Erythroblast (primary cell): ENCODE data around the gene ZBTB37.

Source experiments
- GATA1 ChIP-seq: IDR thresholded peaks from 2 replicates; pipeline ENCODE4 v1.6.1; 2011; ENCODE audit warnings: low read depth, mild to moderate bottlenecking, control low read depth, low read length, moderate library complexity
- POLR2A ChIP-seq: IDR thresholded peaks from 2 replicates; pipeline ENCODE4 v1.6.1; 2011; ENCODE audit warnings: mild to moderate bottlenecking, low read length

- TF ChIP-seq POLR2A (no peak), GATA1 (no peak)
Measured at GRCh38 chr1:173900427-173900826, 32.2 kb downstream of the ZBTB37 start.
